Measurements from ENCODE around the gene TUBG2. TPM values are rescaled to one million over a fixed set of nuclear protein-coding genes. Genes with fewer than 3 reads are reported as not detected.

TUBG2 gene
- total and polyA plus RNA-seq, 10 of the 15 experiments (the other 5 are each of a cell fraction or from before 2014, with no cell fraction given): 1.2 to 12.5 (median 8.9) TPM

GRCh38 chr17:42670789-42671657 is 11.9 kb downstream of the TUBG2 start:
- ChIA-PET CTCF (interaction anchor here (0.7 to 3.9 kb wide), 7 partner anchors 9 to 155 kb away, joined by 3 to 27 read pairs (median 3); no protein-coding TSS in a partner anchor), RAD21 (ENCODE audit: unreplicated experiment) (interaction anchor here (0.7 to 1.5 kb wide), 2 partner anchors 52 to 62 kb away, joined by 3 to 5 read pairs; no protein-coding TSS in a partner anchor), SMC1A (ENCODE audit: uncharacterized antibody, unreplicated experiment) (interaction anchor here (1.2 kb wide), 1 partner anchor 63 kb away, joined by 4 read pairs; no protein-coding TSS in a partner anchor), POLR2A (interaction anchor here (0.5 to 0.9 kb wide), 2 partner anchors 10 to 92 kb away, joined by 3 read pairs; no protein-coding TSS in a partner anchor)
- Histone ChIP-seq H3K36me3 (ENCODE audit: control insufficient read depth in 2 of 2, insufficient read depth in 2 of 2, low read length in 1 of 2) (peaks cover 25 to 32% of the 10 kb centered on the region in 2 experiments; a peak in 3 of 4 replicates), H3K4me2 (ENCODE audit: control insufficient read depth, insufficient read depth) (peak overlapping the region; percentile 49), H2AFZ (ENCODE audit: control insufficient read depth, low read depth, low read length) (no peak overlapping the region), H4K20me1 (ENCODE audit: control insufficient read depth, insufficient read depth) (no peaks in the 10 kb centered on the region), H3K9me3 (replicated peaks; ENCODE audit: control insufficient read depth, insufficient read depth, low read length) (no peaks in the 10 kb centered on the region), H3K9ac (ENCODE audit: control insufficient read depth, insufficient read depth, low read length) (no peak overlapping the region), H3K4me1 (ENCODE audit: control insufficient read depth, insufficient read depth, low read length) (peaks cover 3% of the 10 kb centered on the region; the same call in 1 of the 2 replicates), H3K27ac (ENCODE audit: control insufficient read depth, insufficient read depth) (no peak overlapping the region), H3K27me3 (replicated peaks in 1 of 2; ENCODE audit: control insufficient read depth in 2 of 2, insufficient read depth in 2 of 2, low read length in 1 of 2) (no peaks in the 10 kb centered on the region), H3K79me2 (ENCODE audit: control insufficient read depth, insufficient read depth, low read length) (peaks cover 22% of the 10 kb centered on the region), H3K4me3 (peak overlapping the region; percentile 11; the same call in 1 of the 2 replicates)
- DNase-seq (ENCODE audit: low read depth, low spot score) (no peak), FAIRE-seq (no peak), ATAC-seq (no peak)
- in situ Hi-C loops (cut with MboI): no loop called here
- no TSS peak for BruUV-seq (replicated peaks)
- 69% methylated on average over 49 of the region's 50 CpGs for WGBS (ENCODE audit: insufficient coverage, insufficient replicate concordance, low lambda C conversion rate, missing lambda C conversion rate)
- intact Hi-C loops (cut with micrococcal nuclease; ENCODE audit: unreplicated experiment): no loop called here
- TF ChIP-seq BACH1 (IDR thresholded peaks at IDR 0.05; ENCODE audit: borderline replicate concordance): no peak
- no peak for TF ChIP-seq IRF4 (IDR thresholded peaks at IDR 0.05; ENCODE audit: low read depth, low read length)
- TF ChIP-seq SMARCA5 (IDR thresholded peaks at IDR 0.05): no peak
- no peak for TF ChIP-seq HDAC2 (IDR thresholded peaks at IDR 0.05)
- TF ChIP-seq SP1 (IDR thresholded peaks at IDR 0.05; ENCODE audit: low read depth, low read length): no peak
- no peak for TF ChIP-seq HSF1 (IDR thresholded peaks at IDR 0.05; ENCODE audit: low read depth, low read length)
- no peak for TF ChIP-seq CBFB (IDR thresholded peaks at IDR 0.05; ENCODE audit: low read depth)
- TF ChIP-seq ASH2L (IDR thresholded peaks at IDR 0.05; ENCODE audit: borderline replicate concordance, low read depth): no peak
- TF ChIP-seq, protein P1, sequence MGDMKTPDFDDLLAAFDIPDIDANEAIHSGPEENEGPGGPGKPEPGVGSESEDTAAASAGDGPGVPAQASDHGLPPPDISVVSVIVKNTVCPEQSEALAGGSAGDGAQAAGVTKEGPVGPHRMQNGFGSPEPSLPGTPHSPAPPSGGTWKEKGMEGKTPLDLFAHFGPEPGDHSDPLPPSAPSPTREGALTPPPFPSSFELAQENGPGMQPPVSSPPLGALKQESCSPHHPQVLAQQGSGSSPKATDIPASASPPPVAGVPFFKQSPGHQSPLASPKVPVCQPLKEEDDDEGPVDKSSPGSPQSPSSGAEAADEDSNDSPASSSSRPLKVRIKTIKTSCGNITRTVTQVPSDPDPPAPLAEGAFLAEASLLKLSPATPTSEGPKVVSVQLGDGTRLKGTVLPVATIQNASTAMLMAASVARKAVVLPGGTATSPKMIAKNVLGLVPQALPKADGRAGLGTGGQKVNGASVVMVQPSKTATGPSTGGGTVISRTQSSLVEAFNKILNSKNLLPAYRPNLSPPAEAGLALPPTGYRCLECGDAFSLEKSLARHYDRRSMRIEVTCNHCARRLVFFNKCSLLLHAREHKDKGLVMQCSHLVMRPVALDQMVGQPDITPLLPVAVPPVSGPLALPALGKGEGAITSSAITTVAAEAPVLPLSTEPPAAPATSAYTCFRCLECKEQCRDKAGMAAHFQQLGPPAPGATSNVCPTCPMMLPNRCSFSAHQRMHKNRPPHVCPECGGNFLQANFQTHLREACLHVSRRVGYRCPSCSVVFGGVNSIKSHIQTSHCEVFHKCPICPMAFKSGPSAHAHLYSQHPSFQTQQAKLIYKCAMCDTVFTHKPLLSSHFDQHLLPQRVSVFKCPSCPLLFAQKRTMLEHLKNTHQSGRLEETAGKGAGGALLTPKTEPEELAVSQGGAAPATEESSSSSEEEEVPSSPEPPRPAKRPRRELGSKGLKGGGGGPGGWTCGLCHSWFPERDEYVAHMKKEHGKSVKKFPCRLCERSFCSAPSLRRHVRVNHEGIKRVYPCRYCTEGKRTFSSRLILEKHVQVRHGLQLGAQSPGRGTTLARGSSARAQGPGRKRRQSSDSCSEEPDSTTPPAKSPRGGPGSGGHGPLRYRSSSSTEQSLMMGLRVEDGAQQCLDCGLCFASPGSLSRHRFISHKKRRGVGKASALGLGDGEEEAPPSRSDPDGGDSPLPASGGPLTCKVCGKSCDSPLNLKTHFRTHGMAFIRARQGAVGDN (IDR thresholded peaks at IDR 0.05): no peak
- no peak for TF ChIP-seq MXI1 (IDR thresholded peaks at IDR 0.05; ENCODE audit: low read depth, low read length)
- TF ChIP-seq MEF2B (IDR thresholded peaks at IDR 0.05; ENCODE audit: partially characterized antibody, poor library complexity, severe bottlenecking): no peak
- TF ChIP-seq CEBPB (IDR thresholded peaks at IDR 0.05; ENCODE audit: borderline replicate concordance in 1 of 2, low read depth in 2 of 2, low read length in 2 of 2): no peak
- TF ChIP-seq, protein P2, sequence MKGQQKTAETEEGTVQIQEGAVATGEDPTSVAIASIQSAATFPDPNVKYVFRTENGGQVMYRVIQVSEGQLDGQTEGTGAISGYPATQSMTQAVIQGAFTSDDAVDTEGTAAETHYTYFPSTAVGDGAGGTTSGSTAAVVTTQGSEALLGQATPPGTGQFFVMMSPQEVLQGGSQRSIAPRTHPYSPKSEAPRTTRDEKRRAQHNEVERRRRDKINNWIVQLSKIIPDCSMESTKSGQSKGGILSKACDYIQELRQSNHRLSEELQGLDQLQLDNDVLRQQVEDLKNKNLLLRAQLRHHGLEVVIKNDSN (IDR thresholded peaks at IDR 0.05; ENCODE audit: borderline replicate concordance, extremely low read length, insufficient read depth, low read depth, low read length): no peak
- no peak for TF ChIP-seq ZBTB33 (IDR thresholded peaks at IDR 0.05)
